Measurements from ENCODE around the gene VENTX.

Gene VENTX

DNA sequence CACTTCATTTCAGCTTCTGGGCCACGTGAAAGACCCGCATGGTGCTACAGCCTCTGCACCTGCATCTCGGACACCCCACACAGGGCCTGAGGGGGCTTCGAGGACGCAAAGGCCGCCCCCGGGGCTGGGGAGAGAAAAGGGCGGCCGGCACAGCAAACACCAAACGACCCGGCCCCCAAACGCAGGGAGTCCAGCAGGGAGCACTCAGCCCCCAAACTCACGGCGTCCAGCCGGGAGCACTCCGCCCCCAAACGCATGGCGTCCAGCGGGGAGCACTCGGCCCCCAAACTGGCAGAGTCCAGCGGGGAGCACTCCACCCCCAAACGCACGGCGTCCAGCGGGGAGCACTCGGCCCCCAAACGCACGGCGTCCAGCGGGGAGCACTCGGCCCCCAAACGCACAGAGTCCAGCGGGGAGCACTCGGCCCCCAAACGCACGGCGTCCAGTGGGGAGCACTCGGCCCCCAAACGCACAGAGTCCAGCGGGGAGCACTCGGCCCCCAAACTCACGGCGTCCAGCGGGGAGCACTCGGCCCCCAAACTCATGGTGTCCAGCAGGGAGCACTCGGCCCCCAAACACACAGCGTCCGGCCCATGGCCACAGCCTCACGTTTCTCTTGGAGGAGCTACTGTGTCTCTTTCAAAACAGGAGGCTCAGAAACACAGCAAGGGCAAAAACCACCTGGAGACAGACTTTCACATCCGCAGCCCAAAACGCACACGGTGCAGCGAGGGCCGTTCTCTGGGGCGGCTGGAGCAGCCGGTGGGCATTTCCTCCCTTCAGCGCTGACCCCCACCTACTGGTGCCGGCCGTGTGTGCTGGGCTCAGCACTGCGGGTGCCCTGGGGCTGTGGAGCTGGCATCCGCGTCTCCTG is 34.6 kb upstream of the VENTX start:
- no peak for DNase-seq

DNA sequence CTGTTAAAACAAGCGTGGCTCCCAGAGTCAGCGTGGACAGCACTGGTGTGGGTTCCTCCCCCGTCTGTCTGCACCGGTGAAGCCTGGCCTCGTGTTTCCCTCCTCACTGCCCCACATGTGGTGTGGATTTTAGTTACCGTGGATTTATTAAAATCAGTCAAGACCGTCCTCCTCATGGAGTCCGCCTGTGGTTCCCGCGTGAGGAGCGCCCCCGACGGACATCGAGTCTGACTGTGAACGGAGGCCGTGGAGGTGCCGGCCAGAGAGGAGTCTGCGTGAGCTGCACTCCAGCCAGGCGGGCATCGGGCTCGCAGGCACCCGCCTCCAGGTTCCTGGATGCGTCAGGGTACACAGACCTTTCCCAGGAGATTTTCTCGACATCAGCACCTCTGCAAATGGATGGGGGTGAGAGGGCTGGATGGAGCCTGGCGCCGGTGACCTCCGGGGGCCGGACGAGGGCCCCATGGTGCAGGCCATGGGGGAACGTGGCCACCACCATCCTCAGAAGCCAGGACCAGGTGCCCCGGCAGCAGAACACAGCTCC is 33.9 kb upstream of the VENTX start:
- no peak for DNase-seq

DNA sequence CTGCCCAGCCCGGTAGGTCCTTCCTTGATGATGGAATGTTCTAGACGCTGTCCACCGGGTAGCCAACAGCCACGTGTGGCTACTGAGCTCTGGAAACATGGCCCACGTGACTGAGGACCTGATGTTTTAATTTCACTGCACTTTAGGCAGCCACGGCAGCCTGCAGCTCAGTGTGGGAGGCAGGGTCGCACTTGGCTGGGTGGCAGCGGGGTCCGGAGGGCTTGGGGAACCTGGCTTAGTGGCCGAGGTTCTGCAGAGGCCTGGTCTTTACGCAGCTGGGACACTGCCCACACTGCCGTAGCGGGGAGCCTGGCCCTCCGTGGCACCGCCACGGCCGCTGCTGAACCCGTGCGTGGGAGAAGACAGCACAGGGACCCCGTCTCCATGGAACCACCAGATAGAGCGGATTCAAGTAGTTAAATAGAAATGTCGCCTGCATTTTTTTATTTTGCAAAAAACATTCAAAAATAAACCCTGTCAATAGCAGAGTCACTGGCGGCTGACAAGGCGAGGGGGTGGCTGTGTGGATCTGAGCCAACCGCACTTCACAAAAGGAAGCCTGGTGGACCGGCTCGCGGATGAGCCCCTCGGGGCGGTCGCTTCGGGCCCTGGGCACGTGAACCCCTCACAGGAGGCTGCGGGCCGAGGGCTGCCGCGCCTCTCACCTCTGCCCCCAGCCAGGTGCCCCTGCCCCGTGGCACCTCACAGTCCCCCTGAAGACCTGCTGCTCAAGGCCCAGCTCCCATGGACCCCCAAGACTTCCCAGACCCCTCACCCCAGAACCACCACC is 33.2 kb upstream of the VENTX start:
- no peak for DNase-seq

DNA sequence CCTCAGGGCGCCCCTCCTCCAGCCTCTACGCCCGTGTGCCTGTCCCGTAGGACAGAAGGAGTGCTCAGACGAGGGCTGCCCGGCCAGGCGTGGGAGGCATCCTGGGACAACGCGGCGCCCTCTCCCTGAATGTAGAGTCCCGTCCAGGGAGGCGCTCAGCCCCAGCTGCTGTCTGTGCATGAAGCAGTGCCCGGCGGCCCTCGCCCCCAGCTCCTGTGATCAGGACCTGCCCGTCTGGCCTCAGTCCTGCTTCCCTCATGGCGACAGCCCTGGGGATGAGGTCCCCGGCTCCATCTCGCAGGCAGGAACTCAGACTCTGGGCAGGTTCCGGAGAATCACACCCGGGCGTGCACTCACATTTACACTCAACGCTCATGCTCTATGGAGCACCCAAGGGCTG is 32.5 kb upstream of the VENTX start:
- DNase-seq: no peak

DNA sequence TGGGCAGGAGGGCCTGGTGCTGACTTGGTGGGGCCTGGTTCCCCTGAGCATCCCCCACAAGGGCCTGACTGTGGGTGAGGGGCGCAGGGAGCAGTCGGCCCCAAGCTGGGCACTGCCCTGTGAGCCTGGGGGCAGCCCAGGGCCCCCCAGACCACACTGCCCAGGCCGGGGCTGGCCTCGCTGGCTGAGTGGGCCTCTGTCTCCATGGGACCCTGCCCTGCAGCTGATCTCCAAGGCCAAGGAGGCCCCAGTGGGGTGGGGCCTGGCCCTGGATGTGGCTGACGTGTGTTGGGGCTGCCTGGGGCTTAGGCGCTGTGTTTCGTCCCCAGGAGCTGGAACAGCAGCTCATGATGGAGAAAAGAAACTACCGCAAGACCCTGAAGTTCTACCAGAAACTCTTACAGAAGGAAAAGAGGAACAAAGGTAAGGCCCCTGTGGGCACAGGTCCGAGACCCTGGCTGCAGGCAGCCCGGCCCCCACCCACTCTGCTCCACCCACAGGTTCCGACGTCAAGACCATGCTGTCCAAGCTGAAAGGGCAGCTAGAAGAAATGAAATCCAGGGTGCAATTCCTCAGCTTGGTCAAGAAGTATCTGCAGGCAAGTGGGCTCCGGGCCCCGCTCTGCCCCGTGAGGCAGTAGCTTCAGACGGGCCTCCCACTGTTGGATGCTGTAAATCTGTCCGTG is 31.2 kb upstream of the VENTX start:
- no peak for DNase-seq

DNA sequence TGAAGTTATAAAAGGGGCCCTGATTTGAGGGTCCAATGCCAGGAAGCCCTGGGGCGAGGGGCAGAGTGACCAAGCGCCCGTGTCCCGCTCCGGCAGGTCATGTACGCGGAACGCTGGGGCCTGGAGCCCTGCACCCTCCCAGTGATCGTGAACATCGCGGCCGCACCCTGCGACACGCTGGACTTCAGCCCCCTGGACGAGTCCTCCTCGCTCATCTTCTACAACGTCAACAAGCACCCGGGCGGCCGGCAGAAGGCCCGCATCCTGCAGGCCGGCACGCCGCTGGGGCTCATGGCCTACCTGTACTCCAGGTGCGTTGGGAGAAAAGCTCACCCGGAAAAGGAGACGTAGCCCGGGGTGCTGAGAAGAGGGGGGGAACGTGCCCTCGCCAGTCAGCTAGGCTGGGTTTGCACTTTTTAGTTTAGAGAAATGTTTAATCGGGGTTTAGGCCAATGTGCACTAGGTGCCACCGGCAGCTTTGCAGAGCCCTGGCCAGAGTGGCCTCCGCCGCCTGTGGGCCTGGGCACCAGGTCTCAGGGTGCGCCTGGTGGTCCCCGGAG is 30.5 kb upstream of the VENTX start:
- DNase-seq: no peak

DNA sequence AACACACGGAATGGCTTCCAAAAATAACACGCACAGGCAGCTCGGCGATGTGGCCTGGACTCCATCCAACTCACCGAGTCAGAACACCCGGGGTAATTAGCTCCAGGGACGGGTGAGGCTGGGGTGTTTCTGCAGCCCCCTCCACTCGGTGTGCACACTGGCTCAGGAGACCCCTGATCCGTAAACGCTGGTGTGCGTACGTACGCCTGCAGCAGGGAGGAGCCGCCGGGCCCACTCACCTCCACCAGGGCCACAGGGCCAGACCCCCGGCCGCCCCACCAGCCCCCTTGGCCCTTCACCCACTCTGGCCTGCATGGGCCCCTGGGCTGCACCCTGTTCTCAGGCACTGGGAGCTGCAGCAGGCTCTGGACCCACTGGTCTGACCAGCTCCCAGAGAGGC is 30.0 kb upstream of the VENTX start:
- DNase-seq: no peak

DNA sequence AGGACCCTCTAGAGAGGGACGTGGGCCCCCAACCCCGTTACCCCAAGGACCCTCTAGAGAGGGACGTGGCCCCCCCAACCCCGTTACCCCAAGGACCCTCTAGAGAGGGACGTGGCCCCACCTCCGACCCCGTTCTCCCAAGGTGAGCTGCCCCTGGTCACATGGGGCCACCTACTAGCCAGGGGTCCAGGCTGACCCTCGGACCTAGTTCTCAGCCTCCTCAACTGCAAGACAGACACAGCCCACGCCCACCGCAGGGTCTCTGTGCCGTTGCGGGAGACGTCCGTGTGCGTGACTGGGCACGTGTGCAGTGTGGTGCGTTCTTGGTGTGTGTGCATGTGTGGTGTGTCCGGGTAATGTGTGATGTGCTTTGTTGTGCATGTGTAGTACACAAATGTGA is 29.2 kb upstream of the VENTX start:
- no peak for DNase-seq

DNA sequence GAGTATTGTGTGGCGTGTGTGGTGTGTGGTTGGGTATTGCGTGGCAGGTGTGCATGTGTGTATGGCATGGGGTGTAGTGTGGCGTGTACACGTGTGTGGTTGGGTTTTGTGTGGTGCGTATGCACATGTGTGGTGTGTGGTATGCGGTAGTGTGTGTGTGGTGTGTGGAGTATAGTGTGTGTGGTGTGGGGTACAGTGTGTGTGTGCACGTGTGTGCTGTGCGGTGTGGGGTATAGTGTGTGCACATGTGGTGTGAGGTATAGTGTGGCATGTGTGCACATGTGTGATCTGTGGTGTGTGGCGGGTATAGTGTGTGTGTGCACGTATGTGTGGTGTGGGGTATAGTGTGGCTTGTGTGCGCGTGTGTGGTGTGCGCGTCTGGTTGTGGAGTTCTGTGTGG is 28.5 kb upstream of the VENTX start:
- no peak for DNase-seq

DNA sequence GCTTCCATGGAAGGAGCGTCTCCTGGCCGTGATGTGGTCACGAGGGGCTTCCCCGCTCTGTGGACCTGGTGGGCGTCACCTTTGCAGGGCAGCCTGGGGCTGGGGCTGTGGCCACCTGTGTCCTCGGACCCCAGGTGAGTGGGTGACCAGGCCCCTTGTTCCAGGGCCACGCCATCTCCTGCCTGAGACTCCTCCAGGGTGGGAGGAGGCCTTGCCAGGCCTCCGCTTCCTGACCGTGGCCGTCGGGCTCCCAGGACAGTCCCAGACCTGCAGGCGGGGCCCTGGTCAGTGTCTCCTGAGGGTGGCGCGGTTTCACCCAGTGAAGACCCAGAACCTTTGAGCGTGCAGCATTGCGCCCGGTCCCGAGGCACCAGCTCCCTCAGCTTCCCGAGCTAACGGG is 28.0 kb upstream of the VENTX start:
- DNase-seq: no peak

DNA sequence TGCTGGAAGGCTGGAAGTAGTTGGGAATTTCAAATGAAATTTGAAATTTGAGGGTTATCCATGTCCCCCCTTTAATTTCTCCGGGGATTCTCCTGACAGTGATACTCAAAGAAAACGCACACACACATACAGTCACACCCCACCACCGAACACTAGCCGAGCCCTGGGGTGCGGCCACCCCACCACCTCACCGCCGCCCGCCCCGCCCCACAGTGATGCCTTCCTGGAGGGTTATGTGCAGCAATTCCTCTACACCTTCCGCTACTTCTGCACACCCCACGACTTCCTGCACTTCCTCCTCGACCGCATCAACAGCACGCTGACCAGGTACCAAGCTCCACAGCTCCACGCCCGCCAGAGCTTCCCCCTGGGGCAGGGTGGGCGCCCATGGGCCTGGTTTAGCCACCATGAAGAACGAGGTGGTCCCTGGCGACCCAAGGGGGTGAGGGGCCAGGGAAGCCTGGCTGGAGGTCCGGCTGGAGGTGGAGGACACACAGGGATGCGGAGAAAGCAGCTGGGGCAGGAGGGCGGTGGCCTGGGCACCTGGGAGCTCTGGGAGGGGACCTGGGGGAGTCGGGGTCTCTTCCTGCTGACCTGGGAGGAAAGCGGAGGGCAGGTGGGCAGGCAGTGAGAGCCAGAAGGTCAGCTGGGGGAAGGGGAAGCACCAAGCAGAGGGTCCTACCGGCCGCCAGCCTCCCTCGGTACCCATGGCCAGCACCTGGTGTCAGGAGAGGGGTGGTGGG is 27.1 kb upstream of the VENTX start:
- no peak for DNase-seq

DNA sequence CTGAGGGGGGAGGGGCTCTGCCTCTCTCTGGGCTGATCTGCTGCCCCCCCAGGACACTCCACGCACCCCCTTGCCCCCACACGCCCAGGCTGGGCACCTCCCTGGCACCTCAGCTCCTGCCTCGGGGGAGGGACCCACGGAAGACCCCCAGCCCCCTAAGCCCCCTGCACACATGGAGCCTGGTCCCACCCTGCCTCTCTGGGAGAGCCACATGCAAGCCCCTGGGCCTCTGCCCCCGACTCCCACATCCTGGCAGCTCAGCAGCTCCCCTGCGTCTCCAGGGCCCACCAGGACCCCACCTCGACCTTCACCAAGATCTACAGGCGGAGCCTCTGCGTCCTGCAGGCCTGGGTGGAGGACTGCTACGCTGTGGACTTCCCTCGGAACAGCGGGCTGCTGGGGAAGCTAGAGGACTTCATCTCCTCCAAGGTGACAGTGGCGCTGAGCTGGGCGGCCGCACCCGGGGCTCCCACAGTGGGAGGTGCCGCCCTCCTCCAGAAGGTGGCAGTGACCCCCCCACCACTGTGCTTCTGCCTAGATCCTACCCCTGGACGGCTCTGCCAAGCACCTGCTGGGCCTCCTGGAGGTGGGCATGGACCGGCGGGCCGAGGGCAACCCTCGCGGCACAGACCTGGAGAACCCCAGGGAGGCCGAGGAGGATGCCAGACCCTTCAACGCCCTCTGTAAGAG is 26.4 kb upstream of the VENTX start:
- no peak for DNase-seq

DNA sequence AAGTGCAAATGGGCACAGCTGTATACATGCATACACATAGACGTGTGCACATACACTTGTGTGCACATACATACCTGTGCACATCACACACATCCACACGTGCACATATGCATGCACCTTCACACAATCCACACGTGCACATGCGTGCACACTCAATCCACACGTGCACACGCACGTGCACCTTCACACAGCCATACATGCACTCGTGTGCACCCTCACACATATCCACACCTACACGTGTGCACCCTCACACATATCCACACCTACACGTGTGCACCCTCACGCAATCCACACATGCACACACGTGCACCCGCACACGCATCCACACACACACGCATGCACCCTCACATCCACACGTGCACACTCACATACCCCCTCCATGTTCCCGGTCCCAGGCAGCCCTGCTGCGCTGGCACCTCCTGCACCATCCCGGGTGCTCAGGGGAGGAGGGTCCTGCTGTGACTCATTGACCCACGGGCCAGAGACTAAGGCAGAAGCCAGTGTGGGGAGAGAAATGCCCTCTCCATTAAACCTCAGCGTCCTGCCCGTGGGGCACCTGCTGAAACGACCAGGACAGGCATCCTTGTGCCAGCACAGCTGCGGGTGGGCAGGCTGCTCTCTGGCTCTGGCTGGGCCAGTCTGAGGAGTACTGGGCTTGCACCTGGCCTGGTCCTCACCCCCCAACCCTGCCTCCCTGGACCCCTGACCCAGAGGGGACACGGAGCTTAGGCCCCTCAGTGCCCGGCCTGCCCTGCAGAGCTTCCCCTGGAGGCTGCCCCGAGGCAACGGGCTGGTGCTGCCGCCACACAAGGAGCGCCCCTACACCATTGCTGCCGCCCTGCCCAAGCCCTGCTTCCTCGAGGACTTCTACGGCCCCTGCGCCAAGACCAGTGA is 25.4 kb upstream of the VENTX start:
- no peak for DNase-seq

DNA sequence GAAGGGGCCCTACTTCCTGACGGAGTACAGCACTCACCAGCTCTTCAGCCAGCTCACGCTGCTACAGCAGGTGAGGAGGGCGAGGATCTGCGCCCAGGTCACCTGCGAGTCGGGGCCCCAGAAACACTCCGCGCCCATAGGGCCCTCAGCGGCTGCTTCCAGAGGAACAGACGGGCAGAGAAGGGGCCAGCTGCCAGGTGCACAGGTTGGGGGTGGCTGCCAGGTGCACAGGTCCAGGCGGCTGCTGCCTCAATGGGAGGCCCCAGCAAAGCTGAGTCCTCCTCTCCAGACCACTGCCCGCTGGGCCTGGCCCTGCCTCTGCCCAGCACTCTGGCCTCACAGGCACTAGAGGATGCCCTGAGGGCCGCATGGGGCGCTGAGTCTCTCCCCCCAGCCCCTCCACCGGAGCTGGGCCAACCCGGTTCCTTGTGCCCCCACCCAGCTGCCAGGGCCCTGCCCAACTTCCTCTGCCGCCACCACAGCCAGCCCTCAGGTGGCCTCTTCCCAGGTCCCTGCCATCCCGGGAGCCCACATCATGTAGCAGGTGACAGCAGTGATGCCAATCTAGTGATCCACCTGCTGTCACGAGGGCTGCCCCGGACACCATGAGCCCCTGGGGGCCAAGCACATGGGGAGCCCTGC is 24.7 kb upstream of the VENTX start:
- no peak for DNase-seq

DNA sequence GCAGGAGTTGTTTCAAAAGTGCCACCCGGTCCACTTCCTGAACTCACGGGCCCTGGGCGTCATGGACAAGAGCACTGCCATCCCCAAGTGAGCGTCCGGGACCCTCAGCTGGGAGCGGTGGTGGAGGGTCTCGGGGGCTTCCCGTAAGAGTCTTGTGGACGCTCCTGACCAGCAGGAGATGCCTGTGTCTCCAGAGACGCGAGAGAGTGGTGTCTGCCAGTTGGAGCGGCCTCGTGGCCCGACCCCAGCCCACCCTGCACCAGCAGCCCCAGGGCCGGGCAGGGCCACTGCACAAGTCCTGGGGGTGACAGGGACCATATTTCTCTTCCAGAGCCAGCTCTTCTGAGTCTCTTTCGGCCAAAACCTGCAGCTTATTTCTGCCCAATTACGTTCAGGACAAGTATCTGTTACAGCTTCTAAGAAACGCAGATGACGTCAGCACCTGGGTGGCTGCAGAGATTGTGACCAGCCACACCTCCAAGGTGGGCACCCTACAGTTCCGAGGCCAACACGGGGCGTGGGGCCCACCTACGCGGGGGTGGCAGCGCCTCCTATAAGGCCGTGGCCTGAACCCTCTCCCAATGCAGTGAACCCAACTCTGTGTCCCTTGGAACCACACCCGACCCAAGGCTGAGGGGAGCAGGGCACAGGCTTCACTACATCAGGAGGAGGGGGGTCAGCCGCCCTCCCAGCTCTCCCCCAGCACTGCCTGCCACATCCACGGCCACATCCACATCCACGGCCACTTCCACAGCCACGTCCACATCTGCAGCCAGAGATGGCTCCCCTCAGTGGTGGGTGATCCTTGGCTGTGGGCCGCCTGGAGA is 23.8 kb upstream of the VENTX start:
- no peak for DNase-seq

DNA sequence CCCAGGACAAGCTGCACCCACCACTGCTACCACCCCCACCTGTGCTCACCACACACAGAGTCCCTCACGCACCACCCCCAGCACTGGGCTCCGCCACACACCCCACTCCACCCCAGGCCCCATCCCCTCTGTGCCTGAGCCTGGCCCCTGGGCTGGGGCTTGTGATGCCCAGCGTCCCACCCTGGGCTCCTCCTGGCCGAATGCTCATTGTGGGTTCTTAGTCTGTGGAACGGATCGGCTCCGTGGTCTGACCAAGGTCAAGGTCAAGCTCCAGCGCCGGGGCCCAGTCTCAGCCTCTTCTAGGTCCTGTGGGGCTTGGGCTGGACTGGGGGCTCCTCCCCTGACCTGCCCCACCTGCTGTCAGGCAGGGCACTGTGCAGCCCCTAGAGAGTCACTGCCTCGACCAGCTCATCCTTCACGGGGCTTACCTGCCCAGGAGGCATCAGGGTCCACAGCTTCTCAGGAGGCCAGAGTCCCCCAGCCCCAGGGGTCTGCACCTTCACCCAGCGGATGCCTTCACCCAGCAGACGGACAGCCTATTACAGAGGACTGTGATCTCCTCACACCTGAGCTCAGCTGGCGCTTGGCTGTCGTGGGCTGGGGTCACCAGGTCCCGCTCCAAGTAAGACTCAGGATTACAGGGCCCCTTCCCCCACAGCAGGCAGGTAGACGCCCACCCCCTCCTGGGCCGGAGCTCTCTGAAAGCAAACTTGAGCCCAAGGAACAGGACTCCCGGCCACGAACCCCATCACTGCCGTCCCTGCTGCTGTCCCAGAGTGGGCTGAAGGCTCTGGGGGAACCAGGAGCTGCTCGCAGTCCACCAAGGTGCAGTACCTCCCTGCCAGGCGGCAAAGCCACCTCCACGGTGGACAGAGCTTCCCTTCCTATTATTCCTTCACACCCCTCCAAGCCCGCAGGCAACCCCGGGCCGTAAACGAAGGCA is 22.9 kb upstream of the VENTX start:
- DNase-seq: no peak

DNA sequence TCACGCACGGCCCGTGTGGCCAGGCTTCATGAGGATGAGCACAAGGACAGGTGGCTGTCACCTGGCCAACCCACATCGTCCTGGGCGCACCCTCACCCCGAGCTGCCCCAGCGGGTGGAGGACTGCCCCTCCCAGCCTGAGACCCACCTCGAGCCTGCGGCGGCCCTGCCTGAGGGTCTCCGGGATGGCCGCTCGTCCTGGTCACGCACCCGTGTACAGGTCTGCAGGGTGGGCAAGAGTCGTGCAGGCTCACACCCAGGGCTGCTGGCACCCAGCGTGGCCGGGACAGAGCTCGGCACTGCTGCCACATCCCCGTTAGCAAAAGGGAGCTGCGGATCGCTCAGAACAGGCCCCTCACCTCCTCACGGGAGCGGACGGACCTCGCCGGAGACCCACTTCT is 22.1 kb upstream of the VENTX start:
- no peak for DNase-seq

DNA sequence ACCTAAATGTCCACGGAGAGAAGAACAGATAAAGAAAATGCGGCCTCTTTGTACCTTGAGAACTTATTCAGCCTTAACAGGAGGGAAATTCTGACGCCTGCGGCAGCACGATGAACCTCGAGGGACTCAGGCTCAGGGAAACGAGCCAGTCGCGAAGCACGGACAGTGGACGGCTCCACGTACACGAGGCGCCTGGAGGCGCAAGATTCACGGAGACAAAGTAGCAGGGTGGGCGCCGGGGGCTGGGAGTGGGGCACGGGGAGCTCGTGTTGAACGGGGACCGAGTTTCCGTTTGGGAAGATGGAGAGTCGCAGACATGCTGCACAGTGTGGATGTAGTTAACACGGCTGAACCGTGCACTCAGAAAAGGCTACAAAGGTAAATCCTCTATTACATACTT is 20.9 kb upstream of the VENTX start:
- no peak for DNase-seq
